K562 (cell line): Measurements from ENCODE around the gene CEP170.

Experiments
- CTCF ChIP-seq, 3 experiments: IDR thresholded peaks in 2 of 3; conservative IDR thresholded peaks in 1 of 3; 2 replicates each; pipeline ENCODE4 v1.5.1; 2011 to 2012; ENCODE audit warnings: low read length in 3 of 3, mild to moderate bottlenecking in 3 of 3, control low read depth in 2 of 3, improper control_type of control experiment in 1 of 3, inconsistent platforms in 1 of 3, low read depth in 1 of 3, mixed read lengths in 1 of 3, moderate library complexity in 1 of 3; ENCODE audit not compliant: insufficient read depth in 2 of 3
- FOS ChIP-seq: IDR thresholded peaks from 3 replicates; pipeline ENCODE4 v1.6.1; 2011; ENCODE audit not compliant: insufficient read length; ENCODE audit errors: extremely low read depth
- ZBTB1 ChIP-seq: sonication (generic); formaldehyde crosslinking; IDR thresholded peaks from 2 replicates; pipeline ENCODE4 v1.8.1; 2023; ENCODE audit warnings: missing genetic modification reagents, low read depth, mild to moderate bottlenecking, borderline replicate concordance
- ZNF766 ChIP-seq: fragments of 200-800 bp; sonication (Bioruptor generic); conservative IDR thresholded peaks from 2 replicates; pipeline ENCODE4 v1.6.1; 2016; ENCODE audit warnings: missing genetic modification characterization, missing compliant biosample characterization

- TF ChIP-seq FOS (no peak), CTCF (IDR thresholded peaks at IDR 0.05 in 2 of 3, conservative IDR thresholded peaks at IDR 0.05 in 1 of 3; ENCODE audit: insufficient read depth in 2 of 3, low read depth in 1 of 3, low read length in 3 of 3) (no peak), ZNF766 (CRISPR knock-in tag) (no peak), ZBTB1 (CRISPR knock-in tag) (no peak)
These were observed 1.7 kb downstream of the CEP170 start for GRCh38 chr1:243253211-243253925.
